GM12878 (cell line): ENCODE results near the gene C1orf210. TPM values are rescaled to one million over a fixed set of nuclear protein-coding genes. Genes with fewer than 3 reads are reported as not detected.
A peak's percentile ranks its signal among the peaks of the same experiment; 100 is the strongest.

Source experiments
- ATAC-seq: fragments of 200-7000 bp; cut with Tn5 transposase; 3 replicates; pipeline ENCODE4 v1.9.1; 2020; ENCODE audit warnings: mild to moderate bottlenecking, moderate library complexity
- BruUV-seq: library from RNA; stranded (reverse); fragments of 400-500 nt; replicated peaks from 2 replicates; lab custom pipeline; 2021; lab: Mats Ljungman, UMichigan
- CTCF ChIA-PET: fragments of 300-600 bp; sonication (Branson Sonifier 250); formaldehyde crosslinking; extraction: SDS; loops from one replicate; lab custom pipeline; 2021; ENCODE audit warnings: inconsistent platforms; lab: Yijun Ruan, JAX
- POLR2A ChIA-PET: fragments of 350-600 bp; formaldehyde crosslinking; extraction: SDS; loops from one replicate; lab custom pipeline; 2021; ENCODE audit warnings: inconsistent platforms; lab: Charles Lee
- RAD21 ChIA-PET: fragments of 300-600 bp; sonication (Branson Sonifier 250); formaldehyde crosslinking; loops from one replicate; lab custom pipeline; 2023; ENCODE audit warnings: antibody characterized with exemption; ENCODE audit not compliant: unreplicated experiment; lab: Charles Lee
- SMC1A ChIA-PET: fragments of 300-600 bp; sonication (Branson Sonifier 250); formaldehyde crosslinking; loops from one replicate; lab custom pipeline; 2023; ENCODE audit not compliant: unreplicated experiment, uncharacterized antibody; lab: Charles Lee
- DNase-seq: peaks from one replicate; pipeline ENCODE4 v3.0.0-alpha.2; 2011; ENCODE audit warnings: low read depth, low spot score
- FAIRE-seq: peaks from 3 replicates; lab custom pipeline; 2011; peaks lifted over from hg19 to GRCh38; lab: Jason Lieb, UNC
- H2AFZ ChIP-seq: 2 replicates; pipeline ENCODE4 v1.6.0; 2011; ENCODE audit warnings: low read depth, low read length, control low read depth; ENCODE audit not compliant: control insufficient read depth
- H3K27ac ChIP-seq: 2 replicates; pipeline ENCODE4 v1.5.1; 2011; ENCODE audit warnings: control low read depth; ENCODE audit not compliant: control insufficient read depth, insufficient read depth
- H3K27me3 ChIP-seq, 2 experiments: replicated peaks in 1 of 2; 2 replicates each; pipeline versions ENCODE4 v1.6.0 to v1.6.1; 2011; ENCODE audit warnings: low read length in 1 of 2; ENCODE audit not compliant: control insufficient read depth in 2 of 2, insufficient read depth in 2 of 2
- H3K36me3 ChIP-seq, 2 experiments: 2 replicates each; pipeline ENCODE4 v1.5.1; 2011; ENCODE audit warnings: low read length in 1 of 2; ENCODE audit not compliant: control insufficient read depth in 2 of 2, insufficient read depth in 2 of 2
- H3K4me1 ChIP-seq: 2 replicates; pipeline ENCODE4 v1.6.1; 2011; ENCODE audit warnings: mild to moderate bottlenecking, low read length, moderate library complexity, mixed read lengths; ENCODE audit not compliant: control insufficient read depth, insufficient read depth
- H3K4me2 ChIP-seq: 2 replicates; pipeline ENCODE4 v1.6.0; 2011; ENCODE audit warnings: control low read depth; ENCODE audit not compliant: control insufficient read depth, insufficient read depth
- H3K4me3 ChIP-seq: fragments of 200-600 bp; sonication (generic); 2 replicates; pipeline ENCODE4 v1.5.1; 2016
- H3K79me2 ChIP-seq: 2 replicates; pipeline ENCODE4 v1.6.0; 2011; ENCODE audit warnings: low read length; ENCODE audit not compliant: control insufficient read depth, insufficient read depth
- H3K9ac ChIP-seq: 2 replicates; pipeline ENCODE4 v1.8.0; 2011; ENCODE audit warnings: low read length, control low read depth, mixed read lengths; ENCODE audit not compliant: control insufficient read depth, insufficient read depth
- H3K9me3 ChIP-seq: replicated peaks from 3 replicates; pipeline ENCODE4 v1.5.1; 2011; ENCODE audit warnings: mild to moderate bottlenecking, low read length; ENCODE audit not compliant: control insufficient read depth, insufficient read depth
- H4K20me1 ChIP-seq: 2 replicates; pipeline ENCODE4 v1.6.0; 2011; ENCODE audit not compliant: control insufficient read depth, insufficient read depth
- ETV6 ChIP-seq, 2 experiments: fragments of 450-650 bp in 1 of 2; IDR thresholded peaks in 1 of 2; conservative IDR thresholded peaks in 1 of 2; 2 replicates each; pipeline ENCODE4 v1.6.1; 2014; ENCODE audit warnings: antibody characterized with exemption in 1 of 2, borderline replicate concordance in 1 of 2, low read depth in 1 of 2, mild to moderate bottlenecking in 1 of 2, moderate library complexity in 1 of 2
- HCFC1 ChIP-seq: fragments of 150-350 bp; IDR thresholded peaks from 2 replicates; pipeline ENCODE4 v1.6.1; 2014; ENCODE audit warnings: low read length
- MTA3 ChIP-seq: IDR thresholded peaks from 2 replicates; pipeline ENCODE4 v1.6.1; 2012; ENCODE audit warnings: low read length, inconsistent platforms, borderline replicate concordance
- RCOR1 ChIP-seq: conservative IDR thresholded peaks from 2 replicates; pipeline ENCODE4 v1.6.1; 2012; ENCODE audit warnings: low read depth, low read length, improper control_type of control experiment
- WGBS: methylation state at CpG from one replicate; pipeline ENCODE4 v1.1.6; 2016; ENCODE audit warnings: low lambda C conversion rate; ENCODE audit not compliant: insufficient replicate concordance, insufficient coverage; ENCODE audit errors: missing lambda C conversion rate; 5-methylcytosine and 5-hydroxymethylcytosine counted together
- in situ Hi-C: fragments of 300-500 bp; cut with MboI; formaldehyde crosslinking; loops from 9 replicates; pipeline ENCODE4 v1.14.3; 2018; ENCODE audit warnings: mixed read lengths
- intact Hi-C: fragments of 100-400 bp; cut with micrococcal nuclease; formaldehyde crosslinking; loops from one replicate; pipeline ENCODE4 v1.14.2; 2022; ENCODE audit not compliant: unreplicated experiment
- polyA plus RNA-seq, 11 experiments: library from polyadenylated mRNA; depleted of rRNA in 4 of 11; unstranded in 6 of 11; stranded (reverse) in 5 of 11; fragments of >200 nt; fragmentation: Nextera tagmentation in 4 of 11; fragmentation: Illumina TruSeq in 1 of 11; extraction: Ambion mirVana in 4 of 11; extraction: Trizol in 1 of 11; gene quantifications; 1 replicate in 1 of 11; 2 replicates in 10 of 11; pipeline versions ENCODE4 v1.2.1 to v1.2.3, GENCODE V29; 2011 to 2016; ENCODE audit warnings: inconsistent platforms in 2 of 11, missing spikeins in 2 of 11, low read depth in 1 of 11
- total RNA-seq, 4 experiments: library from RNA; depleted of rRNA in 3 of 4; stranded (reverse); fragments of >200 nt in 3 of 4; fragmentation: Illumina TruSeq in 1 of 4; extraction: Trizol in 1 of 4; gene quantifications; 2 replicates each; pipeline versions ENCODE4 v1.2.1 to v1.2.3, GENCODE V29; 2013 to 2021
- TF ChIP-seq, protein P1 (sequence below): IDR thresholded peaks from 2 replicates; pipeline ENCODE4 v1.6.1; 2011; ENCODE audit warnings: borderline replicate concordance, low read depth, mild to moderate bottlenecking, moderate library complexity, mixed read lengths, low read length; ENCODE audit not compliant: insufficient read depth; ENCODE audit errors: extremely low read length

The C1orf210 gene
- total and polyA plus RNA-seq, 10 of the 15 experiments (the other 5 are each of a cell fraction or from before 2014, with no cell fraction given): 0.07 TPM; not detected in 9

DNA sequence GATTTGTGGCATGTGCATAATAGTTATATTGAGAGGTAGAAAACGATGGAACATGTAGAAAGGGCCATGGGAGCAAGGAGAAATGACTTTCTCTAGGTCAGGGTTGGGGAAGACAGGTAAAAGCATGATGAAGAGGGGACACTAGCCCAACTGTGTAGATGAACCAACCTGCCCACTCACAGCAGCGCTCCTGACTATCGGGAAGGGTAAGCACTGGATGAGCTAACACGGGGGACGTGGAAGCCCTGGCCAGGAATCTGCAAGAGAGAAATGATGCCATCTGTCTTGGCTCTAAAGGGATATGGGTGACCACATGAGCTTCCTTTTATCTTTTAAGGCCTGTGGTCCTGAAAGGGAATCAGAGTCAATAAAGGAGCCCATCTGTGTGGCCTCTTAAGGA is 51.8 kb downstream of the C1orf210 start:
- ATAC-seq (no peak), FAIRE-seq (no peak)
- TSS peak; percentile 41 for BruUV-seq
- peaks cover 5% of the 10 kb centered on the region for H3K4me1 ChIP-seq
- 91% methylated on average over 5 of the region's 5 CpGs for WGBS
- no peak overlapping the region for H3K27ac ChIP-seq
- H3K9ac ChIP-seq: no peak overlapping the region
- ChIA-PET POLR2A (interaction anchor here (0.6 kb wide), 1 partner anchor 292 kb away, joined by 4 read pairs; no protein-coding TSS in a partner anchor), SMC1A (interaction anchor here (0.8 kb wide), 1 partner anchor 124 kb away, joined by 4 read pairs; no protein-coding TSS in a partner anchor), CTCF (interaction anchor here (1.0 to 1.1 kb wide), 2 partner anchors 156 to 181 kb away, joined by 3 to 4 read pairs; partner anchors contain the start of genes MED8 and SZT2)
- no peak overlapping the region for H3K4me2 ChIP-seq
- H3K4me3 ChIP-seq: no peak overlapping the region
- in situ Hi-C loops: no loop called here
- H3K79me2 ChIP-seq: no peaks in the 10 kb centered on the region
- no peaks in the 10 kb centered on the region for H3K27me3 ChIP-seq
- H3K9me3 ChIP-seq: no peaks in the 10 kb centered on the region
- intact Hi-C loops: no loop called here
- TF ChIP-seq ETV6 (conservative IDR thresholded peaks at IDR 0.05 in 1 of 2, IDR thresholded peaks at IDR 0.05 in 1 of 2; ENCODE audit: borderline replicate concordance in 1 of 2, low read depth in 1 of 2) (no peak), RCOR1 (no peak), MTA3 (no peak), HCFC1 (no peak)
- TF ChIP-seq, protein P1, sequence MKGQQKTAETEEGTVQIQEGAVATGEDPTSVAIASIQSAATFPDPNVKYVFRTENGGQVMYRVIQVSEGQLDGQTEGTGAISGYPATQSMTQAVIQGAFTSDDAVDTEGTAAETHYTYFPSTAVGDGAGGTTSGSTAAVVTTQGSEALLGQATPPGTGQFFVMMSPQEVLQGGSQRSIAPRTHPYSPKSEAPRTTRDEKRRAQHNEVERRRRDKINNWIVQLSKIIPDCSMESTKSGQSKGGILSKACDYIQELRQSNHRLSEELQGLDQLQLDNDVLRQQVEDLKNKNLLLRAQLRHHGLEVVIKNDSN: no peak
- TF ChIP-seq, all 136 proteins: peak for 0
- Histone ChIP-seq H4K20me1 (no peaks in the 10 kb centered on the region), H2AFZ (no peak overlapping the region), H3K36me3 (peaks cover 3 to 6% of the 10 kb centered on the region in 2 experiments; a peak in 2 of 4 replicates)
- no peak for DNase-seq
- RAD21 ChIA-PET: interaction anchor here (1.5 kb wide), 1 partner anchor 181 kb away, joined by 4 read pairs; no protein-coding TSS in a partner anchor
